ENCODE data around the gene METTL21C. TPM values are rescaled to one million over a fixed set of nuclear protein-coding genes. Genes with fewer than 3 reads are reported as not detected.

The METTL21C gene
- total RNA-seq, 6 experiments from 2014 or later: not detected

GRCh38 chr13:102650444-102650843 lies 44.4 kb downstream of the METTL21C start:
- DNase-seq: no peak
- TF ChIP-seq, protein P1, sequence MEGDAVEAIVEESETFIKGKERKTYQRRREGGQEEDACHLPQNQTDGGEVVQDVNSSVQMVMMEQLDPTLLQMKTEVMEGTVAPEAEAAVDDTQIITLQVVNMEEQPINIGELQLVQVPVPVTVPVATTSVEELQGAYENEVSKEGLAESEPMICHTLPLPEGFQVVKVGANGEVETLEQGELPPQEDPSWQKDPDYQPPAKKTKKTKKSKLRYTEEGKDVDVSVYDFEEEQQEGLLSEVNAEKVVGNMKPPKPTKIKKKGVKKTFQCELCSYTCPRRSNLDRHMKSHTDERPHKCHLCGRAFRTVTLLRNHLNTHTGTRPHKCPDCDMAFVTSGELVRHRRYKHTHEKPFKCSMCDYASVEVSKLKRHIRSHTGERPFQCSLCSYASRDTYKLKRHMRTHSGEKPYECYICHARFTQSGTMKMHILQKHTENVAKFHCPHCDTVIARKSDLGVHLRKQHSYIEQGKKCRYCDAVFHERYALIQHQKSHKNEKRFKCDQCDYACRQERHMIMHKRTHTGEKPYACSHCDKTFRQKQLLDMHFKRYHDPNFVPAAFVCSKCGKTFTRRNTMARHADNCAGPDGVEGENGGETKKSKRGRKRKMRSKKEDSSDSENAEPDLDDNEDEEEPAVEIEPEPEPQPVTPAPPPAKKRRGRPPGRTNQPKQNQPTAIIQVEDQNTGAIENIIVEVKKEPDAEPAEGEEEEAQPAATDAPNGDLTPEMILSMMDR (IDR thresholded peaks at IDR 0.05): no peak
- no peak for TF ChIP-seq POLR2A (IDR thresholded peaks at IDR 0.05)
- Histone ChIP-seq H3K36me3 (peaks cover 0 to 47% (median 22%) of the 10 kb centered on the region in 4 donors), H3K27ac (no peak overlapping the region), H3K27me3 (no peaks in the 10 kb centered on the region), H3K4me1 (no peaks in the 10 kb centered on the region), H3K4me3 (no peak overlapping the region), H3K9me3 (no peaks in the 10 kb centered on the region)
- WGBS (ENCODE audit: insufficient coverage, low coverage, low lambda C conversion rate, missing lambda C conversion rate): 100% methylated on average over 3 of the region's 3 CpGs
- ATAC-seq: no peak
- intact Hi-C loops (cut with DNase I): no loop called here

DNA sequence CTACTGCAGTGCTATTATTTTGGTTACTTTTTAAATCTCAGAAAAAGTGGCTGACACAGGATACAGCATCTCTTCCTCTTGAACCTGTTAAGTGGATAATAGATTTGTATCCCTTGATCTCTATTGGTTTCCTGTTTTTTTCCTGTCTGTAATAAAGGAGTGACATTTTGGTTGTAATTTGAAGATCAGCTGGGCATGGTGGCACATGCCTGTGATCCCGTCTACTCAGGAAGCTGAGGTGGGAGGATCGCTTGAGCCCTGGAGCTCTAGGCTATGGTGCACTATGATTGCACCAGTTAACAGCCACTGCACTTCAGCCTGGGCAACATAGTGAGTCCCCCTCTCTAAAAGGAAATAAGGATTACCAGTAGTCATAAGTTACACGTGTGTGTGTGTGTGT lies 46.8 kb downstream of the METTL21C start:
- Histone ChIP-seq H3K9me3 (no peaks in the 10 kb centered on the region), H3K4me3 (no peak overlapping the region), H3K27ac (no peak overlapping the region), H3K4me1 (no peaks in the 10 kb centered on the region), H3K27me3 (no peaks in the 10 kb centered on the region), H3K36me3 (peaks cover 0 to 69% (median 31%) of the 10 kb centered on the region in 4 donors)
- intact Hi-C loops (cut with DNase I): no loop called here
- 55% methylated on average over 3 of the region's 3 CpGs for WGBS (ENCODE audit: insufficient coverage, low coverage, low lambda C conversion rate, missing lambda C conversion rate)
- DNase-seq: no peak
- ATAC-seq: no peak
- no peak for TF ChIP-seq POLR2A (IDR thresholded peaks at IDR 0.05)
- TF ChIP-seq, protein P1 (IDR thresholded peaks at IDR 0.05): no peak

- H3K4me1 ChIP-seq: peaks cover 0 to 9% (median 0%) of the 10 kb centered on the region in 4 donors
- no peak for DNase-seq
- ATAC-seq: no peak
- no peak for TF ChIP-seq POLR2A (IDR thresholded peaks at IDR 0.05)
- TF ChIP-seq, protein P1 (IDR thresholded peaks at IDR 0.05): no peak
- no peaks in the 10 kb centered on the region for H3K9me3 ChIP-seq
- peaks cover 0 to 77% (median 28%) of the 10 kb centered on the region in 4 donors for H3K36me3 ChIP-seq
- 86% methylated on average over 1 of the region's 1 CpG for WGBS (ENCODE audit: insufficient coverage, low coverage, low lambda C conversion rate, missing lambda C conversion rate)
- no peak overlapping the region for H3K4me3 ChIP-seq
- intact Hi-C loops (cut with DNase I): no loop called here
- H3K27me3 ChIP-seq: no peaks in the 10 kb centered on the region
- H3K27ac ChIP-seq: no peak overlapping the region
Observed at GRCh38 chr13:102645701-102646100, 49.1 kb downstream of the METTL21C start.

- no peak overlapping the region for H3K4me3 ChIP-seq
- TF ChIP-seq POLR2A (IDR thresholded peaks at IDR 0.05): no peak
- TF ChIP-seq, protein P1 (IDR thresholded peaks at IDR 0.05): no peak
- WGBS (ENCODE audit: insufficient coverage, low coverage, low lambda C conversion rate, missing lambda C conversion rate): 91% methylated on average over 1 of the region's 1 CpG
- peaks cover 0 to 9% (median 0%) of the 10 kb centered on the region in 4 donors for H3K4me1 ChIP-seq
- intact Hi-C loops (cut with DNase I): no loop called here
- ATAC-seq (no peak), DNase-seq (no peak)
- H3K36me3 ChIP-seq: peaks cover 0 to 73% (median 27%) of the 10 kb centered on the region in 4 donors
- H3K27ac ChIP-seq: no peak overlapping the region
- no peaks in the 10 kb centered on the region for H3K9me3 ChIP-seq
- no peaks in the 10 kb centered on the region for H3K27me3 ChIP-seq
Observed at GRCh38 chr13:102643656-102644055, 51.2 kb downstream of the METTL21C start.

DNA sequence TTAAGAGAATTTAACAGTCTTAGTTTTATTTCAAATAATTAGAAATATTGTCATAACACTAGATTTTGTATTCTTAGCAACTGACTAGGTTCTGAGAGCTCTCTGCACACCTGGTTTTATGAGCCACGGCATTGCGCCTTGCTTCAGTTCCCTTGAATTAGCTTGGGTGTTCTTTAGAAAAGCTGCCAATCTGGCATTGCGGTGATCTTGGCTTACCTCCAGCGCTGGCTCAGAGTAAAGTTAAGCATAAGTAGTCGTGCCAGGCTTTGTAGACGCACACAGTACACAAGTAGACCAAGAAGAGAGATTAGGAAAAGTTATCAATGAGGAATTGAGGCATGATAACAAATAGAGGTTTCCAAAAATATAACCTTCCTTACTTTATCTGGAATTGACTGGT lies 52.4 kb downstream of the METTL21C start:
- 20% methylated on average over 6 of the region's 6 CpGs for WGBS (ENCODE audit: insufficient coverage, low coverage, low lambda C conversion rate, missing lambda C conversion rate)
- Histone ChIP-seq H3K27ac (no peak overlapping the region), H3K36me3 (peaks cover 0 to 77% (median 32%) of the 10 kb centered on the region in 4 donors), H3K27me3 (no peaks in the 10 kb centered on the region), H3K9me3 (no peaks in the 10 kb centered on the region), H3K4me1 (peaks cover 0 to 9% (median 0%) of the 10 kb centered on the region in 4 donors), H3K4me3 (no peak overlapping the region)
- DNase-seq: peak; percentile 67 to 87 (median 80)
- peak; percentile 87 to 96 (median 90) for ATAC-seq
- TF ChIP-seq, protein P1 (IDR thresholded peaks at IDR 0.05): no peak
- no peak for TF ChIP-seq POLR2A (IDR thresholded peaks at IDR 0.05)
- intact Hi-C loops (cut with DNase I): no loop called here

Measured in right lobe of liver (tissue), 6 donors.